ENCODE data around the gene MIX23.

The MIX23 gene

DNA sequence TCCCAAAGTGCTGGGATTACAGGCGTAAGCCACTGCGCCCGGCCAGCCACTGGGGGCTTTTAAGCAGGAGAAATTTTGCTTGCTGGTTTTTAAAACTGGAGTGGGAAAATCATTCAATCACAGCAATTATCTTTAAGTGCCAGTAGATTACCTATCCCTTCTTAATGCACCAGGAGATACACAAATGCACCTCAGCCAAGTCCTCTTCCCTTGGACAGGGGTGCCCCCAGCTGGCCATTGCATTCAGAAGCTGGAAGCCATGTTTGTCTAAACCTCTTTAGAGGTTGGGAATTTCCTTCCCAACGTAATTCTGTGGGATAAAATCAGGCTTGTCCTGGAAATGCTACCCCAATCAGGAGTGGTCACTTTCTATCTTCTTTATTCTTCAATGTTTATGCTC, 26.6 kb downstream of the MIX23 start:
- Histone ChIP-seq H4K20me1 (ENCODE audit: insufficient read depth, low read length, poor library complexity, severe bottlenecking) (no peaks in the 10 kb centered on the region), H3K27me3 (ENCODE audit: insufficient read depth, low read length, poor library complexity, severe bottlenecking) (no peaks in the 10 kb centered on the region), H3K9ac (ENCODE audit: low read depth, low read length, poor library complexity, severe bottlenecking) (no peak overlapping the region), H2AFZ (ENCODE audit: low read length) (no peak overlapping the region), H3K4me1 (ENCODE audit: insufficient read depth, low read length, poor library complexity, severe bottlenecking) (peaks cover 6% of the 10 kb centered on the region), H3K9me2 (replicated peaks; ENCODE audit: low read depth, low read length) (no peaks in the 10 kb centered on the region), H3K9me3 (ENCODE audit: insufficient read depth, low read depth, low read length) (no peaks in the 10 kb centered on the region), H3K4me3 (ENCODE audit: low read length, poor library complexity, severe bottlenecking) (no peak overlapping the region), H3F3A (ENCODE audit: low read depth) (no peaks in the 10 kb centered on the region), H3K79me2 (ENCODE audit: insufficient read depth, low read length) (no peaks in the 10 kb centered on the region), H3K36me3 (ENCODE audit: insufficient read depth, low read length) (peaks cover 5% of the 10 kb centered on the region; the same call in 1 of the 2 replicates), H3K4me2 (ENCODE audit: low read depth, low read length, poor library complexity, severe bottlenecking) (no peak overlapping the region)
- TF ChIP-seq, protein P1, sequence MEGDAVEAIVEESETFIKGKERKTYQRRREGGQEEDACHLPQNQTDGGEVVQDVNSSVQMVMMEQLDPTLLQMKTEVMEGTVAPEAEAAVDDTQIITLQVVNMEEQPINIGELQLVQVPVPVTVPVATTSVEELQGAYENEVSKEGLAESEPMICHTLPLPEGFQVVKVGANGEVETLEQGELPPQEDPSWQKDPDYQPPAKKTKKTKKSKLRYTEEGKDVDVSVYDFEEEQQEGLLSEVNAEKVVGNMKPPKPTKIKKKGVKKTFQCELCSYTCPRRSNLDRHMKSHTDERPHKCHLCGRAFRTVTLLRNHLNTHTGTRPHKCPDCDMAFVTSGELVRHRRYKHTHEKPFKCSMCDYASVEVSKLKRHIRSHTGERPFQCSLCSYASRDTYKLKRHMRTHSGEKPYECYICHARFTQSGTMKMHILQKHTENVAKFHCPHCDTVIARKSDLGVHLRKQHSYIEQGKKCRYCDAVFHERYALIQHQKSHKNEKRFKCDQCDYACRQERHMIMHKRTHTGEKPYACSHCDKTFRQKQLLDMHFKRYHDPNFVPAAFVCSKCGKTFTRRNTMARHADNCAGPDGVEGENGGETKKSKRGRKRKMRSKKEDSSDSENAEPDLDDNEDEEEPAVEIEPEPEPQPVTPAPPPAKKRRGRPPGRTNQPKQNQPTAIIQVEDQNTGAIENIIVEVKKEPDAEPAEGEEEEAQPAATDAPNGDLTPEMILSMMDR (conservative IDR thresholded peaks at IDR 0.05; ENCODE audit: low read length), result peak; percentile 72
- no peak for TF ChIP-seq EZH2phosphoT487 (IDR thresholded peaks at IDR 0.05; ENCODE audit: borderline replicate concordance)

DNA sequence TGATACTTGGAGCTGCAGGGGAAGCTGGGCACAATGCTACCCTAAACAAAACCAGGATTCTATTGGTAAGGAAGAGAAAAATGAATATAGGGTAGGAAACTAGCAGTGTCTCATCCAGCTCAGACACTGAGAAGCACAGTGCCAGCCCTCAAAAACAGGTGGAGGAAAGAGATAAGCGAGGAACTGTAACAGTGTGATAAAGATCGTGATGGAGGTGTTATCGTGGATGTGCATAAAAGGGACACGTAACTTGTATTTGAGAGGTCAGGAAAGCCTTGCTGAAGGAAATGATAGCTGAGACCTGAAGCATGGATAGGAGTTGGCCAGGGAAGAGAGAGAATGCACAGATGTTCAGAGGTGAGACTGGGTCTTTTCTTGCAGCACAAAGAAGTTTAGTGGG, 27.4 kb downstream of the MIX23 start:
- H3K4me3 ChIP-seq (ENCODE audit: low read length, poor library complexity, severe bottlenecking), result no peak overlapping the region
- H2AFZ ChIP-seq (ENCODE audit: low read length), result no peak overlapping the region
- H3F3A ChIP-seq (ENCODE audit: low read depth), result no peaks in the 10 kb centered on the region
- peaks cover 5% of the 10 kb centered on the region; the same call in 1 of the 2 replicates for H3K36me3 ChIP-seq (ENCODE audit: insufficient read depth, low read length)
- TF ChIP-seq, protein P1 (conservative IDR thresholded peaks at IDR 0.05; ENCODE audit: low read length), result no peak
- TF ChIP-seq EZH2phosphoT487 (IDR thresholded peaks at IDR 0.05; ENCODE audit: borderline replicate concordance), result no peak
- H3K9ac ChIP-seq (ENCODE audit: low read depth, low read length, poor library complexity, severe bottlenecking), result no peak overlapping the region
- H3K79me2 ChIP-seq (ENCODE audit: insufficient read depth, low read length), result no peaks in the 10 kb centered on the region
- H3K9me3 ChIP-seq (ENCODE audit: insufficient read depth, low read depth, low read length), result no peaks in the 10 kb centered on the region
- H3K4me2 ChIP-seq (ENCODE audit: low read depth, low read length, poor library complexity, severe bottlenecking), result no peak overlapping the region
- H4K20me1 ChIP-seq (ENCODE audit: insufficient read depth, low read length, poor library complexity, severe bottlenecking), result no peaks in the 10 kb centered on the region
- H3K4me1 ChIP-seq (ENCODE audit: insufficient read depth, low read length, poor library complexity, severe bottlenecking), result peaks cover 6% of the 10 kb centered on the region
- H3K9me2 ChIP-seq (replicated peaks; ENCODE audit: low read depth, low read length), result no peaks in the 10 kb centered on the region
- H3K27me3 ChIP-seq (ENCODE audit: insufficient read depth, low read length, poor library complexity, severe bottlenecking), result no peaks in the 10 kb centered on the region

DNA sequence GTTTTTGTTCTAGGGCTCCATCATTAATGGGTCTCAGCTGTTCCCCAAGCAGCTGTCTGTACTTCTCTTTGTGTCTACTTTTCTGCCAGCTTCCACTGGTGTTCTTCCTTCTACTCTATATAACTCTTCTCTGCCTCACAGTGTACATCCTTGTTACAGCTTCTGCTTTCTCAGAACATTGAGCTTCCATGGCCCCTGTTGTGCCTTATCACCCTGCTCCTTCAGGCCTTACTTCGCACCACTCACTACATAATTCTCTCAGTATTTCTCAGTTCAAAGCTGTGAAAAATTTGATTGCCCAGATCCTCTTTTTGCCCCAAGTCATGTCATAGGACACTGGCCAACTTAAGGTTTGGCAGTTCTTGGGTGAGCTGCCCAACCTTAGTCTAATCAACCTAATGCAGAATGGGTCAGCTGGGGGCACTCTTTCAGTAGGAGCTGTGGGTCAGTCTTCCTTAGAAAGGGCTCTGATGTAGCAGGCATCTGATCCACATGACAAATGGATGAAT, 29.1 kb downstream of the MIX23 start:
- peaks cover 6% of the 10 kb centered on the region for H3K4me1 ChIP-seq (ENCODE audit: insufficient read depth, low read length, poor library complexity, severe bottlenecking)
- no peak overlapping the region for H3K4me3 ChIP-seq (ENCODE audit: low read length, poor library complexity, severe bottlenecking)
- TF ChIP-seq, protein P1 (conservative IDR thresholded peaks at IDR 0.05; ENCODE audit: low read length), result no peak
- no peak for TF ChIP-seq EZH2phosphoT487 (IDR thresholded peaks at IDR 0.05; ENCODE audit: borderline replicate concordance)
- H3K9ac ChIP-seq (ENCODE audit: low read depth, low read length, poor library complexity, severe bottlenecking), result no peak overlapping the region
- no peaks in the 10 kb centered on the region for H3K9me2 ChIP-seq (replicated peaks; ENCODE audit: low read depth, low read length)
- no peaks in the 10 kb centered on the region for H4K20me1 ChIP-seq (ENCODE audit: insufficient read depth, low read length, poor library complexity, severe bottlenecking)
- no peaks in the 10 kb centered on the region for H3F3A ChIP-seq (ENCODE audit: low read depth)
- H2AFZ ChIP-seq (ENCODE audit: low read length), result no peak overlapping the region
- H3K9me3 ChIP-seq (ENCODE audit: insufficient read depth, low read depth, low read length), result no peaks in the 10 kb centered on the region
- no peaks in the 10 kb centered on the region for H3K27me3 ChIP-seq (ENCODE audit: insufficient read depth, low read length, poor library complexity, severe bottlenecking)
- peaks cover 3% of the 10 kb centered on the region; the same call in 1 of the 2 replicates for H3K36me3 ChIP-seq (ENCODE audit: insufficient read depth, low read length)
- no peaks in the 10 kb centered on the region for H3K79me2 ChIP-seq (ENCODE audit: insufficient read depth, low read length)
- H3K4me2 ChIP-seq (ENCODE audit: low read depth, low read length, poor library complexity, severe bottlenecking), result no peak overlapping the region
